ENCODE measurements around the gene SPTB. TPM values are rescaled to one million over a fixed set of nuclear protein-coding genes. Genes with fewer than 3 reads are reported as not detected.

SPTB gene
- total and polyA plus RNA-seq, 9 of the 15 experiments (the other 6 are each of a cell fraction or from before 2014, with no cell fraction given) = 0.21 to 45.9 (median 11.7) TPM

DNA sequence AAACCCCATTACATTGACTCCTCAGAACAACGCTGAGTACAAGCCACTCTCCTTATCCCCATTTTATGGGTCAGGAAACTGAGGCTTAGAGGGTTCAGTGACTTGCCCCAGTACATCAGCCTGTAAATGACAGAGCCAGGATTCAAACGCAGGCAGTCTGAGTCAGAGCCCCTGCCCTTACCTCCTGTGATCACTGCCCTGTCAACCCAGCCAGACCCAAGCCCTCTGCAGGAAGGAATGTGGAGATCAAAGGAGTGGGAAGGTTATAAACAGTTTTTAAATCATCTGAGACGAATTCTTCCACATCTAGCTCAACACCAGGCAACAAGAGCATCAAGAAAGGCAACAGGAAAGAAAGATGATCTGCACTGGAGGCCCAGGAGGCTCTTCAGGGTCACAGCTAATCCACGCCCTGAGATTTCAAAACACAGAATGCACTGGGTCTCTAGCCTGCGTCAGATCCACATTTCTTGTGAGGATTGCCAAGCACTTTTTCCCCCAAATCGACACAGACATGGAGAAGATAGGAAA lies 38.5 kb downstream of the SPTB start (continued):
- TF ChIP-seq RAD21 (CRISPR knock-in tag; conservative IDR thresholded peaks at IDR 0.05 in 1 of 2, IDR thresholded peaks at IDR 0.05 in 1 of 2) (0 out of 4 replicates have a peak, but pooled peaks of 1 of the 2 experiments have one; percentile 21), CREBBP (IDR thresholded peaks at IDR 0.05; ENCODE audit: low read depth, low read length) (no peak), KLF10 (CRISPR knock-in tag; IDR thresholded peaks at IDR 0.05) (no peak), BRCA1 (IDR thresholded peaks at IDR 0.05) (no peak), BRCA1 (CRISPR knock-in tag; IDR thresholded peaks at IDR 0.05) (no peak), SMARCA5 (IDR thresholded peaks at IDR 0.05) (peak; percentile 89), MCM5 (IDR thresholded peaks at IDR 0.05; ENCODE audit: low read depth) (no peak), E2F3 (CRISPR knock-in tag; IDR thresholded peaks at IDR 0.05) (no peak), PURB (CRISPR knock-in tag; IDR thresholded peaks at IDR 0.05; ENCODE audit: low read depth) (no peak), SRSF7 (optimal IDR thresholded peaks at IDR 0.05; ENCODE audit: low read depth, low read length) (no peak), PCBP1 (IDR thresholded peaks at IDR 0.05; ENCODE audit: low read depth, low read length, poor library complexity, severe bottlenecking) (no peak), NFE2 (IDR thresholded peaks at IDR 0.05; ENCODE audit: low read depth) (no peak), ETV5 (CRISPR knock-in tag; IDR thresholded peaks at IDR 0.05; ENCODE audit: low read depth) (no peak), HCFC1 (IDR thresholded peaks at IDR 0.05; ENCODE audit: low read depth, low read length) (no peak), ARNT (IDR thresholded peaks at IDR 0.05) (0 out of 4 replicates have a peak, but pooled peaks of 1 of the 2 experiments have one; percentile 24), MEIS2 (IDR thresholded peaks at IDR 0.05; ENCODE audit: partially characterized antibody) (no peak), KHSRP (IDR thresholded peaks at IDR 0.05) (no peak), RBM25 (IDR thresholded peaks at IDR 0.05; ENCODE audit: low read depth, low read length, severe bottlenecking) (peak; percentile 98), PRMT5 (CRISPR knock-in tag; IDR thresholded peaks at IDR 0.05) (no peak), RBM15 (IDR thresholded peaks at IDR 0.05; ENCODE audit: insufficient read depth, low read length) (no peak), TEAD1 (CRISPR knock-in tag; IDR thresholded peaks at IDR 0.05) (peak; percentile 96 to 100), NEUROD1 (IDR thresholded peaks at IDR 0.05; ENCODE audit: borderline replicate concordance, low read depth, low read length, partially characterized antibody) (no peak), ZNF12 (CRISPR knock-in tag; IDR thresholded peaks at IDR 0.05) (no peak), KDM1A (IDR thresholded peaks at IDR 0.05) (peak; percentile 89 to 90), HNRNPK (IDR thresholded peaks at IDR 0.05; ENCODE audit: low read depth, low read length, poor library complexity, severe bottlenecking) (no peak), MAZ (CRISPR knock-in tag; conservative IDR thresholded peaks at IDR 0.05 in 1 of 2, IDR thresholded peaks at IDR 0.05 in 1 of 2) (no peak)
- TF ChIP-seq, protein P1, sequence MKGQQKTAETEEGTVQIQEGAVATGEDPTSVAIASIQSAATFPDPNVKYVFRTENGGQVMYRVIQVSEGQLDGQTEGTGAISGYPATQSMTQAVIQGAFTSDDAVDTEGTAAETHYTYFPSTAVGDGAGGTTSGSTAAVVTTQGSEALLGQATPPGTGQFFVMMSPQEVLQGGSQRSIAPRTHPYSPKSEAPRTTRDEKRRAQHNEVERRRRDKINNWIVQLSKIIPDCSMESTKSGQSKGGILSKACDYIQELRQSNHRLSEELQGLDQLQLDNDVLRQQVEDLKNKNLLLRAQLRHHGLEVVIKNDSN (CRISPR knock-in tag; IDR thresholded peaks at IDR 0.05) = no peak
- TF ChIP-seq, protein P2, sequence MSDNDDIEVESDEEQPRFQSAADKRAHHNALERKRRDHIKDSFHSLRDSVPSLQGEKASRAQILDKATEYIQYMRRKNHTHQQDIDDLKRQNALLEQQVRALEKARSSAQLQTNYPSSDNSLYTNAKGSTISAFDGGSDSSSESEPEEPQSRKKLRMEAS (CRISPR knock-in tag; IDR thresholded peaks at IDR 0.05) = no peak
- TF ChIP-seq, protein P3, sequence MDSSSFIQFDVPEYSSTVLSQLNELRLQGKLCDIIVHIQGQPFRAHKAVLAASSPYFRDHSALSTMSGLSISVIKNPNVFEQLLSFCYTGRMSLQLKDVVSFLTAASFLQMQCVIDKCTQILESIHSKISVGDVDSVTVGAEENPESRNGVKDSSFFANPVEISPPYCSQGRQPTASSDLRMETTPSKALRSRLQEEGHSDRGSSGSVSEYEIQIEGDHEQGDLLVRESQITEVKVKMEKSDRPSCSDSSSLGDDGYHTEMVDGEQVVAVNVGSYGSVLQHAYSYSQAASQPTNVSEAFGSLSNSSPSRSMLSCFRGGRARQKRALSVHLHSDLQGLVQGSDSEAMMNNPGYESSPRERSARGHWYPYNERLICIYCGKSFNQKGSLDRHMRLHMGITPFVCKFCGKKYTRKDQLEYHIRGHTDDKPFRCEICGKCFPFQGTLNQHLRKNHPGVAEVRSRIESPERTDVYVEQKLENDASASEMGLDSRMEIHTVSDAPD (CRISPR knock-in tag; IDR thresholded peaks at IDR 0.05) = no peak

All from K562 (cell line).